ENCODE measurements around the gene CFAP410. TPM values are rescaled to one million over a fixed set of nuclear protein-coding genes. Genes with fewer than 3 reads are reported as not detected.

CFAP410 gene
- total and polyA plus RNA-seq, 2 of the 13 experiments (the other 11 are each of a cell fraction or from before 2014, with no cell fraction given) = 8.0 to 20.1 TPM

DNA sequence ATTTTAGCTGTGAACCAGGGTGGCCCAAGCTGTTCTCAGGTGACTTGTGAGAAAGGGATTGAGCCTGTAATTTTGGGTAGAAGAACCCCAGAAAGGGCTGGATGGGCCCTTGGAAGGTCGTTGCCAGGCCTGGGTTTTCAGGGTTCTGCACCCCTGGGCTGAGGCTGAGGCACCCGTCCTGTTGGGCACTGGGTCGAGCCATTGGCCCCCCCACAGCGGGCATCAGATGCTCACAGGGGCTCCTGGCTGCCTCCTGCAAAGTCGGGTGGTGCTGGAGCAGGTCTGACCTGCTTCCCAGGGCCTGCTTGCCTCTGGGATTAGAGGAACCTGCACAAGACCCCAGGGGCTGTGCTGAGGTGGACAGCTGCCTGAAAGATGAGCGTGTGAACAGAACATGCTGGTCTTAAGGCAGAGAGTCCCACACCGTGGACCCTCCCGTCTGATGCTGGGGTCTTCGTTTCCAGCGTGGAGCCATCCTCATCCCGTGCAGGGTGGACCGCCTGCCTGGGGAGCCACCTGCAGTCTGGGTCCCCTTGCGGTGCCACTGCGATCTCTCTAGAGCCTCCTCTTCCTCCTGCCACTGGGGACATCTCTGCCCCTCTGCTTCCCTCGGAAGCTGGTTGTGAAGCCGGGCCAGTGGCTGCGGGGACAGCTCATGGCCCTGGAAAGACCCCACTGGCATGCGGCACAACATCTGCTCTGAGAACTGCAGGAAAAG lies 12.5 kb upstream of the CFAP410 start (continued):
- no peak for TF ChIP-seq RBAK (CRISPR knock-in tag; IDR thresholded peaks at IDR 0.05)
- TF ChIP-seq, protein P1, sequence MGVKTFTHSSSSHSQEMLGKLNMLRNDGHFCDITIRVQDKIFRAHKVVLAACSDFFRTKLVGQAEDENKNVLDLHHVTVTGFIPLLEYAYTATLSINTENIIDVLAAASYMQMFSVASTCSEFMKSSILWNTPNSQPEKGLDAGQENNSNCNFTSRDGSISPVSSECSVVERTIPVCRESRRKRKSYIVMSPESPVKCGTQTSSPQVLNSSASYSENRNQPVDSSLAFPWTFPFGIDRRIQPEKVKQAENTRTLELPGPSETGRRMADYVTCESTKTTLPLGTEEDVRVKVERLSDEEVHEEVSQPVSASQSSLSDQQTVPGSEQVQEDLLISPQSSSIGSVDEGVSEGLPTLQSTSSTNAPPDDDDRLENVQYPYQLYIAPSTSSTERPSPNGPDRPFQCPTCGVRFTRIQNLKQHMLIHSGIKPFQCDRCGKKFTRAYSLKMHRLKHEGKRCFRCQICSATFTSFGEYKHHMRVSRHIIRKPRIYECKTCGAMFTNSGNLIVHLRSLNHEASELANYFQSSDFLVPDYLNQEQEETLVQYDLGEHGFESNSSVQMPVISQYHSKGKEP (CRISPR knock-in tag; IDR thresholded peaks at IDR 0.05) = no peak
- TF ChIP-seq SRSF1 (optimal IDR thresholded peaks at IDR 0.05; ENCODE audit: low read depth, low read length) = no peak
- TF ChIP-seq GTF2F1 (IDR thresholded peaks at IDR 0.05; ENCODE audit: low read length) = no peak

DNA sequence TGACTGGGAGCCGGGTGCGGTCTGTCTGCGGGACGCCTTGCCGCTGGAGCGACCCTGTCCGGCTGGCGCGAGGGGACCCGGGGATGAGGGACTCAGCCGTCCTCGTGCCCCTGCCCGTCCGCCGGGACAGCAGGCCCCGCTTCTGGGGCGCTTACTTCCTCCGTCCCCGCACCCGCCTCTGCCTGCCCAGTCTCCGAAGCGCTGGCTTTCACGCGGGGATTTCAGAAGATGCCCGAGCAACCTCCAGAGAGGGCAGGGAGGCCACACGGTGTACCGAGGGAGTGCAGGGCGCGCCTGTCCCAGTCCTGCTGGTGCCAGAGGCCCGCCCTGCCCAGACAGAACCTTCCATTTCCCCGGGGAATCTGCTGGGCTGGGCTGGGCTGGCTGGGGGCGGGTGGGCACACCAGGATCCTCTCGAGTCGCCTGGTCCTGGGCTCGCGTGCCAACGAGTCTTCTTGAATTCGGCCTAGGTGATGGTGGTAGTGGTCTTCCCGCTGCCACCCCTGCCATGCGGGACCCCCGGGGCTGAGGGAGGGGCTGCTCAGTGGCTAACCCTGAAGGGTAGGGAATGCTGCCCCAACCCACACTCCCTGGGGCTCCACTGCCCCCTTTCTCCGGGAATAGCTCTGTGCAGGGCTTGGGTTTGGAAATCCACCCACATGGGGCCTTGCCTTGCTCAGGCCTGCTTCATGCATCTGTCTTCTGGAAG lies 11.7 kb upstream of the CFAP410 start:
- intact Hi-C loops (cut with micrococcal nuclease; ENCODE audit: unreplicated experiment) = no loop called here
- ChIA-PET POLR2A (no interaction called here), CTCF (ENCODE audit: low intra/inter-chr PET ratio, low total read pairs) (no interaction called here)
- no TSS peak for BruUV-seq (replicated peaks)
- H3K79me2 ChIP-seq (ENCODE audit: insufficient read depth, low read length) = no peaks in the 10 kb centered on the region
- H3K4me3 ChIP-seq (replicated peaks in 1 of 3; ENCODE audit: insufficient read depth in 1 of 3, low read depth in 2 of 3, low read length in 3 of 3) = no peak overlapping the region
- no peaks in the 10 kb centered on the region for H4K20me1 ChIP-seq (ENCODE audit: insufficient read depth, low read length)
- in situ Hi-C loops (cut with HindIII; ENCODE audit: extremely low pct_ligation_motif_present, low pct_unique_long_range_greater_than_20kb) = no loop called here
- peaks cover 22% of the 10 kb centered on the region for H3K4me1 ChIP-seq (ENCODE audit: insufficient read depth, low read length)
- FAIRE-seq = no peak
- H3K9me3 ChIP-seq (ENCODE audit: low read length) = no peaks in the 10 kb centered on the region
- H3K9ac ChIP-seq (ENCODE audit: insufficient read depth, low read depth, low read length) = no peak overlapping the region
- H2AFZ ChIP-seq (ENCODE audit: low read length) = no peak overlapping the region
- DNase-seq (ENCODE audit: low spot score) = no peak
- ATAC-seq = no peak
- H3K4me2 ChIP-seq (ENCODE audit: low read depth, low read length) = no peak overlapping the region
- no peaks in the 10 kb centered on the region for H3K36me3 ChIP-seq (replicated peaks in 1 of 2; ENCODE audit: control insufficient read depth in 1 of 2, insufficient read depth in 2 of 2, low read length in 2 of 2)
- no peak overlapping the region for H3K27ac ChIP-seq (ENCODE audit: extremely low read length, insufficient read depth, low read length)
- 48% methylated on average over 5 of the region's 42 CpGs for WGBS (ENCODE audit: low lambda C conversion rate)
- H3K27me3 ChIP-seq (ENCODE audit: control insufficient read depth in 1 of 2, insufficient read depth in 2 of 2, low read length in 2 of 2) = peaks cover 2 to 17% of the 10 kb centered on the region in 2 experiments; a peak in 4 of 5 replicates
- no peak for TF ChIP-seq MED13 (CRISPR knock-in tag; IDR thresholded peaks at IDR 0.05)
- no peak for TF ChIP-seq ZNF761 (CRISPR knock-in tag; conservative IDR thresholded peaks at IDR 0.05)
- no peak for TF ChIP-seq NFYC (CRISPR knock-in tag; IDR thresholded peaks at IDR 0.05)
- TF ChIP-seq ERF (CRISPR knock-in tag; IDR thresholded peaks at IDR 0.05) = no peak
- TF ChIP-seq ZNF766 (CRISPR knock-in tag; IDR thresholded peaks at IDR 0.05; ENCODE audit: borderline replicate concordance) = no peak
- no peak for TF ChIP-seq TCF7 (IDR thresholded peaks at IDR 0.05; ENCODE audit: low read depth)
- TF ChIP-seq ZNF816 (CRISPR knock-in tag; IDR thresholded peaks at IDR 0.05; ENCODE audit: borderline replicate concordance) = no peak
- TF ChIP-seq SRF (IDR thresholded peaks at IDR 0.05; ENCODE audit: low read depth, low read length) = no peak
- no peak for TF ChIP-seq YY1 (IDR thresholded peaks at IDR 0.05; ENCODE audit: insufficient read depth, insufficient replicate concordance, low read depth, low read length)
- TF ChIP-seq, protein P2, sequence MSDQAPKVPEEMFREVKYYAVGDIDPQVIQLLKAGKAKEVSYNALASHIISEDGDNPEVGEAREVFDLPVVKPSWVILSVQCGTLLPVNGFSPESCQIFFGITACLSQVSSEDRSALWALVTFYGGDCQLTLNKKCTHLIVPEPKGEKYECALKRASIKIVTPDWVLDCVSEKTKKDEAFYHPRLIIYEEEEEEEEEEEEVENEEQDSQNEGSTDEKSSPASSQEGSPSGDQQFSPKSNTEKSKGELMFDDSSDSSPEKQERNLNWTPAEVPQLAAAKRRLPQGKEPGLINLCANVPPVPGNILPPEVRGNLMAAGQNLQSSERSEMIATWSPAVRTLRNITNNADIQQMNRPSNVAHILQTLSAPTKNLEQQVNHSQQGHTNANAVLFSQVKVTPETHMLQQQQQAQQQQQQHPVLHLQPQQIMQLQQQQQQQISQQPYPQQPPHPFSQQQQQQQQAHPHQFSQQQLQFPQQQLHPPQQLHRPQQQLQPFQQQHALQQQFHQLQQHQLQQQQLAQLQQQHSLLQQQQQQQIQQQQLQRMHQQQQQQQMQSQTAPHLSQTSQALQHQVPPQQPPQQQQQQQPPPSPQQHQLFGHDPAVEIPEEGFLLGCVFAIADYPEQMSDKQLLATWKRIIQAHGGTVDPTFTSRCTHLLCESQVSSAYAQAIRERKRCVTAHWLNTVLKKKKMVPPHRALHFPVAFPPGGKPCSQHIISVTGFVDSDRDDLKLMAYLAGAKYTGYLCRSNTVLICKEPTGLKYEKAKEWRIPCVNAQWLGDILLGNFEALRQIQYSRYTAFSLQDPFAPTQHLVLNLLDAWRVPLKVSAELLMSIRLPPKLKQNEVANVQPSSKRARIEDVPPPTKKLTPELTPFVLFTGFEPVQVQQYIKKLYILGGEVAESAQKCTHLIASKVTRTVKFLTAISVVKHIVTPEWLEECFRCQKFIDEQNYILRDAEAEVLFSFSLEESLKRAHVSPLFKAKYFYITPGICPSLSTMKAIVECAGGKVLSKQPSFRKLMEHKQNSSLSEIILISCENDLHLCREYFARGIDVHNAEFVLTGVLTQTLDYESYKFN (CRISPR knock-in tag; conservative IDR thresholded peaks at IDR 0.05) = no peak
- TF ChIP-seq, protein P3, sequence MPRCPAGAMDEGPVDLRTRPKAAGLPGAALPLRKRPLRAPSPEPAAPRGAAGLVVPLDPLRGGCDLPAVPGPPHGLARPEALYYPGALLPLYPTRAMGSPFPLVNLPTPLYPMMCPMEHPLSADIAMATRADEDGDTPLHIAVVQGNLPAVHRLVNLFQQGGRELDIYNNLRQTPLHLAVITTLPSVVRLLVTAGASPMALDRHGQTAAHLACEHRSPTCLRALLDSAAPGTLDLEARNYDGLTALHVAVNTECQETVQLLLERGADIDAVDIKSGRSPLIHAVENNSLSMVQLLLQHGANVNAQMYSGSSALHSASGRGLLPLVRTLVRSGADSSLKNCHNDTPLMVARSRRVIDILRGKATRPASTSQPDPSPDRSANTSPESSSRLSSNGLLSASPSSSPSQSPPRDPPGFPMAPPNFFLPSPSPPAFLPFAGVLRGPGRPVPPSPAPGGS (CRISPR knock-in tag; IDR thresholded peaks at IDR 0.05) = no peak
- no peak for TF ChIP-seq ZNF777 (CRISPR knock-in tag; IDR thresholded peaks at IDR 0.05)
- TF ChIP-seq SMC3 (IDR thresholded peaks at IDR 0.05; ENCODE audit: low read length) = no peak
